Stimulated activated CD8-positive, alpha-beta memory T cell treated with anti-CD3 and anti-CD28 coated beads, Interleukin-12 subunit alpha, Interleukin-12 subunit beta, amount 100 ng/mL, for 24 hours (primary cell): ENCODE measurements around the gene ARHGAP24.

ENCODE experiments used
- DNase-seq: peaks from one replicate; pipeline ENCODE4 v3.0.0-alpha.2; 2020; ENCODE audit errors: extremely low read depth

Gene ARHGAP24

DNA sequence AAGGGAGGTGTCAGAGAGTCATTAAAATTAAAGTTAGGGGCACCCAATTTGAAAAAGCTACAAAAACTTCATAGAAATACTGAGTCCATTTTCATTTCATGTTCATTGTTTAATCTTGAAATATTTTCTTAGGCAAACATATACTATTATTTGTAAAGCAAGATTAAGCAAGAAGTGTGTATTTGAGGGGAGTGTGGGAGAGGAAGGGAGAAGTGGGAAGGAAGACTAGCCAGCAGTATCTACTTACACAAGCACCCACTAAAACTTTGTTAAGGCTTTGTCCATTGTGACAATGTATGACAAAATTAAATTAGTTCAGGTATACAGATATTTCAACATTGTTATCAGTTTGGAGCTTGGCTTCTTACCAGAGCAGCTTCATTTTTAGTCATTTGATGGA lies 222.9 kb downstream of the ARHGAP24 start:
- DNase-seq = no peak

GRCh38 chr4:85700362-85700761 lies 225.4 kb downstream of the ARHGAP24 start:
- no peak for DNase-seq

- no peak for DNase-seq
Observed at GRCh38 chr4:85701861-85702321, 226.9 kb downstream of the ARHGAP24 start.

DNA sequence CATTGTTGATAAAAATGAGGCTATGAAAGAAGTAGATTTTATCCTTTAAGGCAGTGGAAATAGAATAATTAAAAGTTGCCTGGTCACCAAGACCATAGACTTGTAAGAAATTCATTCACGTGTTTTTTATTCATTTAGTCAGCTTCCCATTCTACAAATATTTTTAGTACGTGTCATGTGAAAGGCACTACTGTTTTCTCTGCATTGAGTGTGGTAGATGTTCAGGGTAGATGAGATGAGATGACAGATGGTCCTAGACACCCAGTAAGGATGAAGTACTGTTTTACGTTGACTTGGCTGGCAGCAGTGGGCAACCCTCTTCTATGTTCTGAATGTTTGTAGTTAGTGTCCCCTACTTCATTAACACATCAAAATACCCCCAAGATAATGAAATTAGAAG lies 228.1 kb downstream of the ARHGAP24 start:
- DNase-seq = no peak

GRCh38 chr4:85707611-85708010 lies 232.7 kb downstream of the ARHGAP24 start:
- no peak for DNase-seq

DNA sequence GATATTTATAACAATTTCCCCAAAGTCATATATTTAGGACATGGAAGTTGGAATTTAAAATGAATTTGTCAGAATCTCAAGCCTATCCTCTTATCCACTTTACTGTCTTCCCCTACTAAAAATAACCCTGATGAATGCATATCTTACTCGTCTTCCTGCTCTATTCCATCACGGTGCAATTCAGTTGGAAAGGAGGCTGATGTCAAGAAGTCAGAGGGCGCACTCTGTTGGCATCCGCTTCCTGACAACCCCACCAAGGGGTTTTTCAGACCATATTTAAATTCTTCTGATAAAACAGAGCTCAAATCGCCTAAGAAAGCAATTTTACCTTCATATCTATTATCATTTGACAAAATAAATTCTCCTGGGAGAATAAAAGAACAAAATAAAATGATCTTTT lies 233.5 kb downstream of the ARHGAP24 start:
- no peak for DNase-seq

GRCh38 chr4:85713005-85713404 lies 238.1 kb downstream of the ARHGAP24 start:
- DNase-seq = no peak

GRCh38 chr4:85715991-85716737 lies 241.2 kb downstream of the ARHGAP24 start:
- DNase-seq = no peak

DNA sequence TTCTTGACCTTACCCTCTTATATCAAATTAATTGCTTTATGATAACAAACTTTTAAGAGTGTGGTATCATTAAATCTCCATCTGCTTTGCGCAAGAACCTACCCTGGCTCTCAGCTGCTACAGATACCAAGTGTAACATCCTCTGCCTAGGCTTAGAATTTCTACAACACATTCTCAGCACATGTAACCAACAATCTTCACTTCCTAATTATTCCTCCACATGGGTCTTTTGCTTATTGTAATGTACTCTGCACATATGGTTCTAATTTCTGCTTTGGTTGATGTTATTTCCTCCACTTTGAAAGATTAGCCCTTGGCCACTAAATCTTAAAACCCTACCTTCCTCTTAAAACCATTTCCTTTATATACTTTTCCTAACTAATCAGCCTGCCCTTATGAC lies 242.4 kb downstream of the ARHGAP24 start:
- no peak for DNase-seq

GRCh38 chr4:85717847-85718246 lies 242.9 kb downstream of the ARHGAP24 start:
- no peak for DNase-seq

DNA sequence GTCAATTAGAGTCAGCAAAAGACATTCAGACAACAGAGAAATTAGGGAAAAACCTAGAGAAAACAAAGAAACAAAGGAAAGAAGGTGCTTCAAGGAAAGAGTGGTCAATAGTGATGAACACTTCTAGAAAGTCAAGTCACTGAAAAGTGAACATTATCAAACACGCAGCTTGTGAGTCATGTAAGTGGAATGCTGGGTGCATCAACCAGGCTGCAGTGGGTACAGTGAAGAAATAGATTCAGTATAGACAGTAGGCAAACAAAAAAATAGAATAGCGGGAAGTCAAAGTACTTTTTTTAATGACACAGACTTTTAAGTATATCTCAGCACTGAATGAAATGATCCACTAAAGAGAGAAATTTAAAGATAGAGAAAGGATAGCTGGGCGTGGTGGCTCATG lies 245.8 kb downstream of the ARHGAP24 start:
- no peak for DNase-seq

DNA sequence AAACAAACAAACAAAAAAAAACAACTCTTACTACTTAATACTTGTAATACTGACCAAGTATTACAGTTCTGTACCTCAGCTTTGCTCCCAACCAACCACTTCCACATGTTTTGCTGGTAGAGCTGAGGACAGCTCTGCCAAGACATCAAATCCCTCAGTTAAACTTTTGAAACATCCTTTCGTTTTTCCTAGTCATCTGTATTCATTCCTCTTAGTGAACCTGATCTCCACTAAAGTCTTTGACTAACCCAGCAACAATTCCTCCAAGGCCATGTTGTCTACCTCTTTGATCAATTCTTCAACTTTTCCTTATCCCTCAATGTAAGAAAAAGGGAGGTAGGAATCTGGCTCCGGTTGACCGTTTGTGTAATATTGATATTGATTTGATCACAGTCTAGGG lies 247.5 kb downstream of the ARHGAP24 start:
- DNase-seq = no peak

DNA sequence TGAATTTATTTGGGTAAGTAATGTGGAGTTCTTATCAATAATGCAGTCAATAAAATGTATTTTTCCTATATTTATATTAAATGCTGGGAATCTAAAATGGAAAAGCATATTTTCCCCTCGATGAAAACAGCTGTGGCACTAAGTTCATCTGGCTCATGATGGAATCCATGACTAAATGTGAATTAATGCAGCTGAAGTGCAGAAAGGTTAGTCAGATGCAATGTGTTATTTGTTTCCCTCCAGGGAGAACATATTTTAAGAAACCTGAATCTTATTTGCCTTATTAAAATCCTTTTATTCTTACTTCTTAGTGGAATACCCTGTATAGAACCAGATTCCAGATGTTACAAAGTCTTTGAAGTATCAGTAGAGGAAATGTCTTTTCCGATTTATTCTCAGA lies 247.9 kb downstream of the ARHGAP24 start:
- DNase-seq = no peak

GRCh38 chr4:85724791-85725563 lies 250.0 kb downstream of the ARHGAP24 start:
- DNase-seq = no peak

DNA sequence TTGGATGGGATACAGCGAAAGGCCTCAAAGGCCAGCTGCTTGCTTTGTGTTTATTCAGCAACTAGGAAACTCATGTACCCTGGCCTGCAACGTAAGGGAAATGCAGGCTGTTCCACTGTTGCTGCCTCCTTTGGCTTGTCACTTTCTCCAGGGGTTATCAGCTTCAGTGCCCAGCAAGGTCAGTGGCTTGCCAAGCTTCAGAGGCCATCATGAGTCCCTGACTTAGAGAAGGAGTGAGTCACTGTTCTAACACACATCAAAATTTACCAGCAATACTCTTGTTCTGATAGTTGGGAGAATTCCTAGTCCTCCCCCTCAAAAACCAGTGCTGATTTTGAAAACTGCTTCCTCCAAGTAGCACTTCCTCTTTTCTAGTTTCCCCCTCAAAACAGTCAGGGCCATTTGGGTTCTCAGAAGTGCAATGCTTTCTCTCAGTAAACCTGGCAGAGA lies 250.8 kb downstream of the ARHGAP24 start:
- DNase-seq = no peak

GRCh38 chr4:85726555-85726954 lies 251.6 kb downstream of the ARHGAP24 start:
- no peak for DNase-seq

GRCh38 chr4:85728464-85728863 lies 253.5 kb downstream of the ARHGAP24 start:
- DNase-seq = no peak

GRCh38 chr4:85732124-85732523 lies 257.2 kb downstream of the ARHGAP24 start:
- DNase-seq = no peak

DNA sequence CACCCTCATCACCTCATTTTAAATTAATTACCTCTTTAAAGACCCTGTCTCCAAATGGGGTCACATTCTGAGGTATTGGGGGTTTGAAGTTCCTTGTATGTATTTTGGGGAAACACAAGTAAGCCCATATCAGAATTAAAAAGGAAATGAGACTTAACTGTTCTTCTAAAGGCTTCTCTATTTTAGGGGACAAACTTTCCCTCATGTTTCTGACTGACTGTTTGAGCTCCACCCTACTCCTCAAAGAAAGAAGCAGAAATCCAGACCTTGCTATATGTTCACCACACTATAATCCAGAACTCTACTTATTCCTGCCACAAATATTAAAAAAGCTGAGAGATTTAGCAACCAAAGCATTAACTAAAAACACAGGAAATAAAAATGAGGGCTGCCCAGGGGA lies 258.8 kb downstream of the ARHGAP24 start:
- DNase-seq = no peak

GRCh38 chr4:85734424-85734831 lies 259.5 kb downstream of the ARHGAP24 start:
- DNase-seq = no peak

DNA sequence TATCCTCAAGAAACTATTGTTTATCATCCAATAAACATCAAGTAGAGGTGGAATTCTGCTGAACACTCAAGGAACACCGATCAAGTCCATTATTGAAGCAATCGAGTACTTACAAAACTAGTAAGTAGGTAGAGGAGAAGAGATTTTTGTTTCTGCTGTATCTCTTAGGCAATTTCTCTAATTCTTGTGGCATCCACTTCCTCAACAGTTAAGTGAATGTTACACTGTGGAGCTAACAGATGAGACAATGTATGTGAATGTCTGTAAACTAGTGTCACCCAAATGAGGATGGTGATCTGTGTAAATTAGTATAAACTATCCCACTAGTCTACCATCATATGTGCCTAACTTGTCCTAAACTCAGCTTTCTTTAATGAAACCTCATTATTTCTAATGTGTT lies 261.6 kb downstream of the ARHGAP24 start:
- no peak for DNase-seq

DNA sequence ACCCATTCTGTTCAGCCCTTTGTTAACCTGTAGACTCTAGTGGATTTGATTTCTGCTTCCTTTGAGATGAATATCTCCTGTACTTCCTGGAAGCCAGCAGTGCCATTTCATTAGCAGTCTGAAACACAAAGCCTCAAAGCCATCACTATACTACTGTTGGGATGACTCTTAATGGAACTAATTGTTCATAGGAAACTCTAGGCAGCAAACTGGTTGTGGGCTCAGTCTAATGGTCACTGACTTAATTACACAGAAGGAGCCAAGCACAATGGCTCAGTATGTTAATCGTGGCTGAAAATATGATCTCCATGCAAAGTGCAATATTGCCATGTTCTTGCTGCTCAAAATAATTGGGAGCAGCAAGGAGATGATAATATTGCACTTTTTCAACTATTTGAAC lies 262.3 kb downstream of the ARHGAP24 start:
- DNase-seq = no peak

- DNase-seq = no peak
Observed at GRCh38 chr4:85738721-85739120, 263.8 kb downstream of the ARHGAP24 start.
